ENCODE data around the gene ZNF385B. TPM values are rescaled to one million over a fixed set of nuclear protein-coding genes. Genes with fewer than 3 reads are reported as not detected.

Gene ZNF385B
- total and polyA plus RNA-seq, 2 donors from 2014 or later = 5.9 to 10.9 TPM

DNA sequence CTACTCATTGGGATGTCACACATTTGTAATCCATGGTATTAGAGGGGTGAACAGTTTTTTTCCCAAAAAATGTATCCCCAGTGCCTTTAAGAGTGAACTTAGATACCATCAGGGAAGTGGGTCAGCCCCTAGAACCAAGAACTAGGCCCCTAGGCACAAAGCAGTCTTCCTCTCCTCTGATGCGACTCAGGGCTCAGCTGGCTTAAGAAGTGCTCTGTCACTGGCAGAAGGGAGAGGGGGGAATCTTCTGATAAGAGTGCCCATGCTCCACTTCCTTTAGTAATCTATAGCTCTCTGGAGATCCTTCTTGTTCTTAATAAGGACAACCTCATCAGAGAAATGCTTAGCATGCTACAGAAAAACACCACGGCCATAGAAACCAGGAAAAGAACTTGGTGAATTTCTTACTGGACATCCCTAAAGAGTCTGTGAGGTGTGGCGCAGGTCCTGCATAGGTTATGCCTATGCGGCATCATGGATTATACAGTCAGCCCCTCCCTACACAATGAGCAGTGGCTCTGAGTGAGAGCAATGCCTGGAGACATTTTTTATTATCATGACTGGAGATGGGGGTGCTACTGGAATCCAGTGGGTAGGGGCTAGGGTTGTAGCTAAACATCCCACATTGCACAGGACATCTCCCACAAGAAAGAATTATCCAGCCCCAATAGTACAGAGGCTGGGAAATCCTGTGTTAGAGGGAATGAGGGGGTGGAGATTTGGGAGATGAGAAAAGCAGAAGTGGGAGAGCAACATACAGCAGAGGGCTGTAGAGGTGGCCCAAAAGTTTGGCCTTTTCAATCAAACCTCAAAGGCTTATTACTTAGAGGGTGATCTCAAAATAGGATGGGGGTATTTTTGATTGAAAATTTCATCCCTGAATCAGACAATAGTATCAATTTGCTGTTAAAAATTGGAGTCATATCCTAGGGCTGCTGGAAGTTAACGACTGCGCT is 21.7 kb upstream of the ZNF385B start:
- TF ChIP-seq, protein P1, sequence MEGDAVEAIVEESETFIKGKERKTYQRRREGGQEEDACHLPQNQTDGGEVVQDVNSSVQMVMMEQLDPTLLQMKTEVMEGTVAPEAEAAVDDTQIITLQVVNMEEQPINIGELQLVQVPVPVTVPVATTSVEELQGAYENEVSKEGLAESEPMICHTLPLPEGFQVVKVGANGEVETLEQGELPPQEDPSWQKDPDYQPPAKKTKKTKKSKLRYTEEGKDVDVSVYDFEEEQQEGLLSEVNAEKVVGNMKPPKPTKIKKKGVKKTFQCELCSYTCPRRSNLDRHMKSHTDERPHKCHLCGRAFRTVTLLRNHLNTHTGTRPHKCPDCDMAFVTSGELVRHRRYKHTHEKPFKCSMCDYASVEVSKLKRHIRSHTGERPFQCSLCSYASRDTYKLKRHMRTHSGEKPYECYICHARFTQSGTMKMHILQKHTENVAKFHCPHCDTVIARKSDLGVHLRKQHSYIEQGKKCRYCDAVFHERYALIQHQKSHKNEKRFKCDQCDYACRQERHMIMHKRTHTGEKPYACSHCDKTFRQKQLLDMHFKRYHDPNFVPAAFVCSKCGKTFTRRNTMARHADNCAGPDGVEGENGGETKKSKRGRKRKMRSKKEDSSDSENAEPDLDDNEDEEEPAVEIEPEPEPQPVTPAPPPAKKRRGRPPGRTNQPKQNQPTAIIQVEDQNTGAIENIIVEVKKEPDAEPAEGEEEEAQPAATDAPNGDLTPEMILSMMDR (IDR thresholded peaks at IDR 0.05; ENCODE audit: borderline replicate concordance, extremely low read depth, insufficient read depth) = no peak
- intact Hi-C loops (cut with DNase I) = no loop called here
- Histone ChIP-seq H3K9me3 (ENCODE audit: control insufficient read depth in 2 of 3, insufficient read depth in 1 of 3, low read length in 3 of 3) (no peaks in the 10 kb centered on the region), H3K4me1 (ENCODE audit: control insufficient read depth in 2 of 3, insufficient read depth in 2 of 3, low read depth in 1 of 3, low read length in 3 of 3) (no peaks in the 10 kb centered on the region), H3K4me3 (ENCODE audit: low read length in 3 of 3) (no peak overlapping the region), H3K27me3 (ENCODE audit: control insufficient read depth, insufficient read depth, low read length) (no peaks in the 10 kb centered on the region), H3K27ac (ENCODE audit: low read depth in 2 of 2, low read length in 2 of 2) (no peak overlapping the region), H3K36me3 (ENCODE audit: control insufficient read depth in 2 of 3, insufficient read depth in 3 of 3, low read length in 3 of 3) (no peaks in the 10 kb centered on the region), H3K9ac (ENCODE audit: low read length in 3 of 3) (no peak overlapping the region)
- FAIRE-seq (no peak), DNase-seq (no peak)

DNA sequence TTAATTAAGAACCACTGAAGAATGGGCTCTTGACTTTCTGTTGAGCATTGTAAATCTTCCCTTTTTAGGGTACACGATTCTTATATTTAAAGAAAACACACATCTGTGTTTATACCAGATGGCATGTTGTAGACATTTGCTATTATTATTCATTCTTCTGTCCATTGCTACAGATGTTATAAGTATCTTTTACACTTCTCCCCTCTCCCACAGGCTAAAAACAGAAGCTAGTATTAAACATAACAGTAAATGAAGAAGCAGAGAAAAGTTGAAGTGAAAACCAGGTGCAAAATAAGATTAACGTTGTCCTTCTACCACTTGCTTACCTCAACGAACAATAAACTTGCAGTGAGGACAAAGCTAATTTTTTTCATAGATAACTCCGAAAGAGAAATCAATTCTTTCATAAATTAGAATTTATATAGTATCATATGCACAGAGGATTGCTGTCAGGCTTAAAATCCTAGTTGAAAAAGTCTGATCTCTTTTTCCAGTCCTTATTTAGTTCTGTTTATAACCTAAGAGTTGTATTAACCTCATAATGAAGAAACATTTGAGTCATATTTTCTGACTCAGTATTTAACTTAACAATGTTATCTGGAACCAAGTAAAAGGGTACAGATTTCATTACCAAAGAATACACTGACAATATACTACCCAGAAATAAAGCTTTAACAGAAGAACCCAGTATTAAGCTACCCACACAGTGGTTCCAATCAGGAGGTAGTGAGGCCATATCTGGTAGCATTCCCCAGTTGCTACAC is 16.4 kb upstream of the ZNF385B start:
- no peaks in the 10 kb centered on the region for H3K36me3 ChIP-seq (ENCODE audit: control insufficient read depth in 2 of 3, insufficient read depth in 3 of 3, low read length in 3 of 3)
- DNase-seq (no peak), FAIRE-seq (no peak)
- H3K9me3 ChIP-seq (ENCODE audit: control insufficient read depth in 2 of 3, insufficient read depth in 1 of 3, low read length in 3 of 3) = no peaks in the 10 kb centered on the region
- no peak overlapping the region for H3K4me3 ChIP-seq (ENCODE audit: low read length in 3 of 3)
- TF ChIP-seq, protein P1 (IDR thresholded peaks at IDR 0.05; ENCODE audit: borderline replicate concordance, extremely low read depth, insufficient read depth) = no peak
- H3K9ac ChIP-seq (ENCODE audit: low read length in 3 of 3) = no peak overlapping the region
- H3K27ac ChIP-seq (ENCODE audit: low read depth in 2 of 2, low read length in 2 of 2) = no peak overlapping the region
- intact Hi-C loops (cut with DNase I) = no loop called here
- no peaks in the 10 kb centered on the region for H3K4me1 ChIP-seq (ENCODE audit: control insufficient read depth in 2 of 3, insufficient read depth in 2 of 3, low read depth in 1 of 3, low read length in 3 of 3)
- no peaks in the 10 kb centered on the region for H3K27me3 ChIP-seq (ENCODE audit: control insufficient read depth, insufficient read depth, low read length)

DNA sequence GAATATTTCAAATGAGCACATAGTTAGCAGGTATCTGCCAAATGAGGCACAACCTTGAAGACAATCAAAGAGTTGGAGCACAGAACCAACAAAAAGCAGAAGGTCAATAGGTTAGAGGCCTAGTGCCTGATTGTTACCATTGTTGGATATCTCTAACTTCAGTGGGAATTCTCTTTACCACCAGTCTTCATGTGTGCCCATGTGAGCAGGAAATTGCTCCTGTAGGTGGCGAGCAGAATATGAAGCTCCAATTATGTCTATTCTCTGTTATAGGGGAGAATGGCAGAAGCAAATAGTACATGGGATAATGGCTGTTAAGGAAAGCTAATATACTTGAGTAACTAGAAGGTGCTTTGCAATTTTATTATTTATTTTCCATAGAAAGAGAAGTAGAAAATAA is 14.9 kb upstream of the ZNF385B start:
- no peak for DNase-seq
- H3K36me3 ChIP-seq (ENCODE audit: control insufficient read depth in 2 of 3, insufficient read depth in 3 of 3, low read length in 3 of 3) = no peaks in the 10 kb centered on the region
- H3K27ac ChIP-seq (ENCODE audit: low read depth in 2 of 2, low read length in 2 of 2) = no peak overlapping the region
- H3K4me1 ChIP-seq (ENCODE audit: control insufficient read depth in 2 of 3, insufficient read depth in 2 of 3, low read depth in 1 of 3, low read length in 3 of 3) = no peaks in the 10 kb centered on the region
- no peak for FAIRE-seq
- intact Hi-C loops (cut with DNase I) = no loop called here
- no peak overlapping the region for H3K4me3 ChIP-seq (ENCODE audit: low read length in 3 of 3)
- no peak overlapping the region for H3K9ac ChIP-seq (ENCODE audit: low read length in 3 of 3)
- TF ChIP-seq, protein P1 (IDR thresholded peaks at IDR 0.05; ENCODE audit: borderline replicate concordance, extremely low read depth, insufficient read depth) = no peak
- no peaks in the 10 kb centered on the region for H3K9me3 ChIP-seq (ENCODE audit: control insufficient read depth in 2 of 3, insufficient read depth in 1 of 3, low read length in 3 of 3)
- H3K27me3 ChIP-seq (ENCODE audit: control insufficient read depth, insufficient read depth, low read length) = no peaks in the 10 kb centered on the region
